ENCODE data around the gene TMEM126B.

DNA sequence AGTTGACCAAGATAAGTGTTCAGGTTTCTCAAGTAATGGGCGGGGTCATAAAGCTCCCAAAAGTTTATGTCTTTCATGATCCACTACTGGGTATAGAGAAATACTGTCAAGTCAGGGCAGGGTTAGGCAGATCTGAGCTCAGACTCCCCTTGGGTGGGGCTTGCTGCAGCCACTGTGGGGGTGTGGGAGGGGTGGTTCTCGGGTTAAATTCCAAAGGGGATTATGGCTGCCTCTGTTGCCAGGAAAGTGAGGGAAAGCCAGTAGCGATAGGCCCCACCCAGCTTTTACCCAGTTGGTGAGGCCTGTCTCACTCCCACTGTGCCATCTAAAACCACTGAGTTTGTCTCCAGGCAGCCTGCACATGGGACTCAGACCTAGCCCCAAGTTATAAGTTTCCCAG lies 39.0 kb upstream of the TMEM126B start:
- no peak for TF ChIP-seq POLR2AphosphoS5 (IDR thresholded peaks at IDR 0.05; ENCODE audit: insufficient read depth in 1 of 2, low read depth in 1 of 2)
- TF ChIP-seq, protein P1, sequence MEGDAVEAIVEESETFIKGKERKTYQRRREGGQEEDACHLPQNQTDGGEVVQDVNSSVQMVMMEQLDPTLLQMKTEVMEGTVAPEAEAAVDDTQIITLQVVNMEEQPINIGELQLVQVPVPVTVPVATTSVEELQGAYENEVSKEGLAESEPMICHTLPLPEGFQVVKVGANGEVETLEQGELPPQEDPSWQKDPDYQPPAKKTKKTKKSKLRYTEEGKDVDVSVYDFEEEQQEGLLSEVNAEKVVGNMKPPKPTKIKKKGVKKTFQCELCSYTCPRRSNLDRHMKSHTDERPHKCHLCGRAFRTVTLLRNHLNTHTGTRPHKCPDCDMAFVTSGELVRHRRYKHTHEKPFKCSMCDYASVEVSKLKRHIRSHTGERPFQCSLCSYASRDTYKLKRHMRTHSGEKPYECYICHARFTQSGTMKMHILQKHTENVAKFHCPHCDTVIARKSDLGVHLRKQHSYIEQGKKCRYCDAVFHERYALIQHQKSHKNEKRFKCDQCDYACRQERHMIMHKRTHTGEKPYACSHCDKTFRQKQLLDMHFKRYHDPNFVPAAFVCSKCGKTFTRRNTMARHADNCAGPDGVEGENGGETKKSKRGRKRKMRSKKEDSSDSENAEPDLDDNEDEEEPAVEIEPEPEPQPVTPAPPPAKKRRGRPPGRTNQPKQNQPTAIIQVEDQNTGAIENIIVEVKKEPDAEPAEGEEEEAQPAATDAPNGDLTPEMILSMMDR (IDR thresholded peaks at IDR 0.05), result no peak

Measured in vagina (tissue), 2 donors.